Activated CD8-positive, alpha-beta memory T cell treated with anti-CD3 and anti-CD28 coated beads, Interleukin-2, amount 50 U/mL, for 48 hours (primary cell): ENCODE measurements around the gene MAP3K3.

Experiments
- DNase-seq: peaks from one replicate; pipeline ENCODE4 v3.0.0-alpha.2; 2020

MAP3K3 gene

GRCh38 chr17:63622574-63623390, 565 bp downstream of the MAP3K3 start:
- DNase-seq, result peak; percentile 82

DNA sequence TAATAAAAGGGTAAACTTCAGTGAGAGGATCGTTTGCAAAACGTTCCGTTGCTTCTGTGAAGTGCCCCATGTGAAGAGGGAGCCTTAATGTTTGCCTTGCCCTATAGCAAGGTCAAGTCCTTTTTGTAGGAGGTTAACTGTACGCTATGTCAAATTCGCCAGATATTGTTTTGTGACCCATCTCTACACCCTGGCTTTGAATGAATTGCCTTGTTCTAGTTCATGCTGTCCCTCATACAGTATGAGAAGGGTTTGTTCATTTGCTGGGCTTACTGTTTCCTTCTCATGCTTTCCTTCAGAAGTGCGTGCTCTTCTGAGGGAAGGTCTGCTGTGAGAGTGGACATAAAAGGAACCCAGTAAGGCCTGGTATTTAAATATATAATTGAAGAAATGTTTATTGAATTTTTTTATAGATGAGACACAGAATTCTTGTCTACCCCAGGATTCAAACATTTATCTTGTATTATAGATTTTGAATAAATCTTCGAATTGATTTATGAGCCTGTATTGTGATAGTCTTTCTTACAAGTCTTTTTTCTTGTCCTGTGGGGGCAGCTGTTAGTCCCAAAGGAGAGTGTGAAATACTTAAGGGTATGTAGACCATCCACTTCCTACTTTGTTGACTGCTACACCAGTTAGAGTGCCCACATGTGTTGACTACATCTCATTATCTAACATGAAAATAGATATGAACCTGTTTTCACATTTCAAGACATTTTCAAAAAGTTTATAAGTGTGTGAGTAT, 1.7 kb downstream of the MAP3K3 start:
- DNase-seq, result no peak

DNA sequence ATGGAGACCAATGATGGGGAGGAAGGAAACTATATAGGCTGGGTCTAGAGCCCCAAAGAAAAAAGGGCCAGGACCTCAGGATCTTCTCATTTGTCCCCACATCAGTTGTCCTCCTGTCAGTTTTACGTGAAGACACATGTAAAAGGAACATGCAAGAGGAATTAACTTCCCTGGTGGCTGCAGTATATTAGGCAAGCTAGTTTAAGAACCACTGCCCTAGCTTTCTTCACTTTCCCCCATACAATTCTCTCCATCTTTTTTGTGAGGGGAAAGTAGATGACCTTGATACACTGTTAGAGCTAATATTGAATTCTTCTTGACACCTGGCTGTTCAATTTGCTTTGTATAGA, 2.3 kb downstream of the MAP3K3 start:
- DNase-seq, result no peak

- DNase-seq, result no peak
Observed at GRCh38 chr17:63626551-63627180, 4.4 kb downstream of the MAP3K3 start.

GRCh38 chr17:63629627-63630026, 7.4 kb downstream of the MAP3K3 start:
- no peak for DNase-seq

GRCh38 chr17:63631062-63631461, 8.8 kb downstream of the MAP3K3 start:
- no peak for DNase-seq

DNA sequence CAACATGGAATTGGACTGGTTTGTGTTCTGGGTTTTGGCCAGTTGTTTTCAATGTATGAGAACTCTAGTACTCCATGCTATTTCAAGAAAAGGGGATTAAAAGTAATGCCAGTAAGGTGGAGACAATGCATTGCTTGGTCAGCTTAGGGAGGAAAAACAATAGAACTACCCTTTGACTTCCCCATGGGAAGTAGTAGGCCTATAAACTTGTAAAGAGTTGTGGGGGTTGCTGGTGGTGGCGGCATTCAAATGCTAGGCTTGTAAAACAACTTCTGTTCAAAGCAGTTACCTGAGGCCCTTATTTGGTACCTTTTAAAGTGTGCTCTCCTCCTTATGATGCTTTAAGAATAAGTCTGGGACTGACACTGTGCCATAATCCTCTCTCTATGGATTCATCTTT, 9.4 kb downstream of the MAP3K3 start:
- no peak for DNase-seq

DNA sequence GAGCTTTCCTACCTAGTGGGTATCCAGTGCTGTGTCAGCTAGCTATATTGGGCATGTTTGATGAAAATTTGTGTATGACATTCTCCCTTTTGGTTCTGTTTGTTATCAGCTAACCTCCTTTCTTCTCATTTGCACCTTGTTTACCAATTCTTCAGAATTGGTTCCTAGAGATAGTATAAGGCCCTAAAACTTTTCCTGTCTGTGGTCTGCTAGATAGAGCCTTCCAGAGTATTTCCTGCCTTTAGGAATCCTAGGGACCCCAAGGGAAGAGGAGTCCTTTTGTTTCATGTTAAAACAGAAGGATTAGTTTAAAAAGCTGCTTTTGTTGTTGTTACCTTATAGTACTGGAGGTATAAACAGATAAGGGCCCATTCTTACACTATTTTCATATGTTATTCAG, 11.5 kb downstream of the MAP3K3 start:
- DNase-seq, result no peak

DNA sequence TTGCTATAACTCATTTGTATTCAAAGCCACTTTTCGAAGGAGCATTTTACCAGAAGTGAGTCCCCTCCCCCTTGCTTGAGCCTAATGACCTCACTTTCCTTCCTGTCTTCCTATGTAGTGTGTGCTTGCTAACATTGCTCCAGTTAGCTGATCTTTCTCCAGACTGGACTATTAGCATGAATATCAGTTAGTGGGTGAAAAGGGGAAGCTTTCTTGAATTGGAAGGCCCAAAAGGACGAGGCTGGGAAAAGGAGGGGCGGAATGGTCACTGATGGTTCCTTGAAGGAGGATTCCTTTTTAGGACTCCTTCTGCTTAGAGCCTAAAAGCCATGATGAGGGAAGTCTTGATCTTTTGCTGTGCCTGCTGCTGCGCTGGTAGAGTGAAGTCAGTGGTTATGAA, 11.9 kb downstream of the MAP3K3 start:
- DNase-seq, result no peak

DNA sequence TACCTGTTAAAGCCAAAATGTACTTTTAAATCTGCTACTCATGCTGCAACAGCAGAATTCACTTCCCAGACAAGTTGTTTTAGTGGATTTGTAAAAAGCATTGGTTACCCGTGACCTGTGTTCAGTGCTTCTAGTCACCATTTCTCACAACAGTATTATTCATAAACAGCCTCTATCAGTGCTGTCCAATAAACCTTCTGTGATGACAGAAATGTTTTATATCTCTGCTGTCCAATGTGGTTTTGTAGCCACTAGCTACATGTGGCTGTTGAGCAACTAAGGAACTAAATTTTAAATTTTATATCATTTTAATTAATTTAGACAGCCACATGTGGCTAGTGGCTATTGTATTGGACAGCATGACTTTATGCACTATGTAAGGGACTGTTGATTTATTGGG, 12.6 kb downstream of the MAP3K3 start:
- no peak for DNase-seq

GRCh38 chr17:63635290-63635689, 13.1 kb downstream of the MAP3K3 start:
- DNase-seq, result no peak

GRCh38 chr17:63635787-63636186, 13.6 kb downstream of the MAP3K3 start:
- no peak for DNase-seq

- no peak for DNase-seq
Observed at GRCh38 chr17:63639125-63639524, 16.9 kb downstream of the MAP3K3 start.

GRCh38 chr17:63640038-63640437, 17.8 kb downstream of the MAP3K3 start:
- DNase-seq, result no peak

DNA sequence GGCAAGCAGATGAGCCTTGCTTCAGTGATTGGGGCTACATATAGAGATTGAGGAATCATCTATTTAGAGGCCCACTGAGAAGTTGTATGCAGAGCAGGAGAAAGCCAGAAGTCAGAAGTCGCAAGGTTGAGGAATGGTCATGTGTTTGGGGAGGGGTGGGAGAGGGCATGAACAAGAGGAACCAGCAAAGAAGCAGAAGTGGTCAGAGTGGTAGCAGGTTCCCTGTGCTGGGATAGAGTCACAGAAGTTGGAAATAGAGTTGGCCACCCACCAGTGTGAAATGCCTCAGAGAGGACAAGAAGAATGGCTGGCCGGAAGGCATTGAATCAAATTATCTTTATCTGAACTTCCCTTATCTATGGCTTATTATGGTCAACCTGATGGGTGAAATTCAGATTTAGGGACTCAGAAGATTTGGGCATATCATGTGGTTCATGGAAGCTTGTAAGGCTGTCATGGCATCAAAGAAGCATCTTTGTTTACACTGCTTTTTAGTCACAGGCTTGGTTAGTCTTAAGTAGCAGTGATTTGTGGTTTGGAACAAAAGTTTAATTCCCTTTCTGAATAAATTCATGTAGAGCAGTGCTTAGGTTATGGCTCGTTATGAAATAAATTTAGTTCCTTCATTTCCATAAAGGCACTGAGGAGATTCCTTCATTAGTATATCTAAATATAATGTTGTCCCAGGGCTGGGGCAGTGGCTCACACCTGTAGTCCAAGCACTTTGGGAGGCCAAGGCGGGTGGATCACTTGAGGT, 19.7 kb downstream of the MAP3K3 start:
- DNase-seq, result no peak

DNA sequence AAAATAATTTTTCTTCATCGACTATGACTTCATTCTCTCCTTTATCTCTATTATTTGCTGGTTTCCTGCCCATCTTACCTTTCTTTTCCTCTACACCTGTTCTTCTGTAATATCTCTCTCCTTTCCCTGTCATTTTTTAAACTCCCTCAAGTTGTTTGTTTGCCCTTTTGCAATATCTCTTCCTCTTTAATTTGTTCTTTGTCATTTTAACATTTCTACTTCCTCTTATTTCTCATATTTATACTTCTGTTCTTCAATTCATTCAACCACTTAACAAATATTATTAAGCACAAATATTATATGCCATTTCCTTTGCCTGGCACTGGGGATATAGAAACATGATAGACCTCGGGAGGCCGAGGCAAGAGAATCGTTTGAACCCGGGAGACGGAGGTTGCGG, 22.6 kb downstream of the MAP3K3 start:
- DNase-seq, result no peak

DNA sequence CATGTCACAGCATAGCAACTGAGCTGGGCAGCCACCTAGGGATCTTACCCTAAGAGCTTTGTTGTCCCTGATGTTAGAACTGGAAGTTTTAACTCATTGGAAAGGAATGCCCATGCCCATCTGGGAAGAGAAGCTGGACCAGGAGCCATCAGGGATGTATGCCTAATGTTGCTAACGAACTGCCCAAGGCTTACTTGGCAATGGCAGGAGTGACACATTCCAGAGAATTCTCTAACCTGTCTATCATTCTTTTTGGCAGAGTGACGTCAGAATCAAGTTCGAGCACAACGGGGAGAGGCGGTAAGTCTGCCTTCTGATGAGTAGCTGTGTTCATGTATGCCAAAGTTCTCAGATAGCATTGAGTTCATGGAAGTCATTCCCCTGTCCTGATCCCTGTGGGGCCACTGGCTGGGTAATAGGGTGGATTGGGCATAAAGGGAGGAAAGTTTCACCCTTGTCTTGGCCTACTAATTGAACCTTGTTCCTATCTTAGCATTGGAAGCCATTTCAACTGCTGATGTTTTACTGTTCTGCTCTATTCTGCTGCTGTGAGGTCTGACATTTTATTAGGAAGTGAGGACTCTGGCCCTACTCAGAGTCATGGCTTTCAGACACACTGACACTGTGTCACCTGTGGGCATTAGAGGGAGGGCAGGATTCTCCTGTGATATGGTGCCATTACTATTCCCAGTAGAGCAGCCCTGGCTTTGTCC, 23.7 kb downstream of the MAP3K3 start:
- DNase-seq, result no peak

GRCh38 chr17:63646488-63646806, 24.2 kb downstream of the MAP3K3 start:
- DNase-seq, result no peak

DNA sequence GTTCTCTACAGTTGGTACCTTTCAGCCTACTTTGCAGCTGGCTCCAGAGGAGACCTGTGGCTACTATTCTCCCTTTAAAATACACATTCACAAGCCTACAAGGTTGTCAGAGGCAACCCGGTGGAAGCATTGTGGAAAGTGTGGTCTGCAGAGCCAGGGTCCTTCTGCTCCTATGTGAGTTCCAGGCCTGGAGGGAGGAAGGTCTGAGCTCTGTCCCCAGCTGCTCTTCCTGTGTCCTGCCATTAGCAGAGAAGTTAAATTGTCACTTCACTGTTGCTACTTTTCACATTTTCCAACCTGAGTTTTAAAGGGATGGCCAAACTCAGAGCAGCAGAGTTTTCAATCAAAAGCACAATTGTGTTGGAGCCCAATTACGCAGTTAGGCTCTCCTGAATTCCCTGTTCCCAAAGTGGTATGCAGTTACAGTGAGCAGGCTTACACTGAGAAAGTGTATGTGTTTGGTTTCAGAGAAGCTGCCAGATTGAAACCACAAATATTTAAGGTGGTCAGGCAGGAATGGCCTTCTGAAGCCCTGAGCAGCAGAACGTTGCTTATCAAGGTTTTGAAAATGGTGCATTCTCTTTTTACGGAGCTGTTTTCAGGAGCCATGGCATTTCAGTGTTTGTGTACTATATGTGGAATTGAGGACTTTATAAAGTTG, 25.0 kb downstream of the MAP3K3 start:
- DNase-seq, result no peak

DNA sequence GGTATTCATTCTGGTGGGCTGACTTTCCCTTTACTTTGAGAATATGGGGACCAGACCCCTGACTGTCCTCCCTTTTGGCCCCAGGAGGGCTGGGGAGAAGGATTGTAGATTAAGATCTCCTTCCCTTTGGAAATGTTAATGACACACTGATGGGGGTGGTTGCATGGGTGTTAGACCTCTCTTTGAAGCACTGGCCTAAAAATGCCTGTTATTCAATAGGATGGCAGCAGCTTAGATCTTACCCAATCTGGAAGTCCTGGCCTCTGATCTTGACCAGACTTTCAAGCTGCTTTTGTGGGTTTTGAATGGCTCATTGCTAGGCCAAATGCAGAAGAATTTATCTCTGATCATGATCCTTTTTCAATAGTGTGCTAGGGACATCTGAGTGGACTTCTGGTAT, 25.7 kb downstream of the MAP3K3 start:
- DNase-seq, result no peak

GRCh38 chr17:63649813-63650212, 27.6 kb downstream of the MAP3K3 start:
- no peak for DNase-seq

- DNase-seq, result no peak
Observed at GRCh38 chr17:63652106-63652505, 29.9 kb downstream of the MAP3K3 start.
